B cell (primary cell): Measurements from ENCODE around the gene TMEM273. TPM values are rescaled to one million over a fixed set of nuclear protein-coding genes. Genes with fewer than 3 reads are reported as not detected.
A peak's percentile ranks its signal among the peaks of the same experiment; 100 is the strongest.

Experiments
- ATAC-seq: fragments of 200-7000 bp; cut with Tn5 transposase; one replicate; pipeline ENCODE4 v1.10.0; 2021; ENCODE audit warnings: low read depth, mild to moderate bottlenecking, moderate number of reproducible peaks, moderate library complexity
- CTCF ChIA-PET: fragments of 350-600 bp; sonication (Branson Sonifier 250); formaldehyde crosslinking; loops from one replicate; lab custom pipeline; 2021; ENCODE audit warnings: antibody characterized with exemption, inconsistent platforms; lab: Charles Lee
- POLR2A ChIA-PET: fragments of 350-600 bp; sonication (Branson Sonifier 250); formaldehyde crosslinking; loops from one replicate; lab custom pipeline; 2021; ENCODE audit warnings: antibody characterized with exemption; lab: Charles Lee
- DNase-seq: peaks from one replicate; pipeline ENCODE4 v3.0.0; 2013
- H2AFZ ChIP-seq: 2 replicates; pipeline ENCODE4 v1.6.1; 2012; ENCODE audit warnings: mild to moderate bottlenecking, low read depth, low read length; ENCODE audit not compliant: insufficient read depth, poor library complexity, severe bottlenecking
- H3K27ac ChIP-seq, 2 donors: 1 replicate in 1 of 2; 2 replicates in 1 of 2; pipeline ENCODE4 v1.5.1; 2012 to 2013; ENCODE audit warnings: low read length in 2 of 2, mild to moderate bottlenecking in 2 of 2, moderate library complexity in 1 of 2
- H3K27me3 ChIP-seq, 4 experiments: fragments of 200-600 bp in 1 of 4; sonication (generic) in 1 of 4; replicated peaks in 1 of 4; 1 replicate in 2 of 4; 2 replicates in 2 of 4; pipeline versions ENCODE4 v1.6.1 to v1.7.0; 2013 to 2016; ENCODE audit warnings: low read length in 3 of 4, mild to moderate bottlenecking in 2 of 4, mixed read lengths in 1 of 4, moderate library complexity in 1 of 4; ENCODE audit not compliant: insufficient read depth in 4 of 4, control insufficient read depth in 3 of 4; ENCODE audit errors: control extremely low read depth in 1 of 4
- H3K36me3 ChIP-seq, 2 experiments: replicated peaks in 1 of 2; 1 replicate in 1 of 2; 2 replicates in 1 of 2; pipeline versions ENCODE4 v1.6.1 to v1.7.1; 2013; ENCODE audit warnings: low read length in 1 of 2; ENCODE audit not compliant: insufficient read depth in 2 of 2, control insufficient read depth in 1 of 2; ENCODE audit errors: control extremely low read depth in 1 of 2, extremely low read depth in 1 of 2
- H3K4me1 ChIP-seq, 2 donors: fragments of 200-600 bp in 1 of 2; sonication (generic) in 1 of 2; 1 replicate in 1 of 2; 2 replicates in 1 of 2; pipeline versions ENCODE4 v1.5.1 to v1.6.1; 2013 to 2017; ENCODE audit warnings: low read length in 2 of 2; ENCODE audit not compliant: control insufficient read depth in 2 of 2, insufficient read depth in 2 of 2
- H3K4me2 ChIP-seq: replicated peaks from 2 replicates; pipeline ENCODE3; 2012; ENCODE audit warnings: mild to moderate bottlenecking, low read depth, low read length; ENCODE audit not compliant: poor library complexity, severe bottlenecking
- H3K4me3 ChIP-seq, 5 experiments: fragments of 200-600 bp in 1 of 5; sonication (generic) in 1 of 5; 1 replicate in 3 of 5; 2 replicates in 2 of 5; pipeline versions ENCODE4 v1.5.1 to v1.7.0; 2011 to 2016; ENCODE audit warnings: low read length in 4 of 5, mild to moderate bottlenecking in 4 of 5, low read depth in 2 of 5, control low read depth in 1 of 5, moderate library complexity in 1 of 5; ENCODE audit not compliant: insufficient read depth in 1 of 5; ENCODE audit errors: control extremely low read depth in 1 of 5, extremely low read depth in 1 of 5
- H3K79me2 ChIP-seq: fragments of 200-600 bp; sonication (generic); one replicate; pipeline ENCODE4 v1.6.0; 2016; ENCODE audit warnings: low read length; ENCODE audit not compliant: control insufficient read depth, insufficient read depth
- H3K9ac ChIP-seq: fragments of 200-600 bp; sonication (generic); 2 replicates; pipeline ENCODE4 v1.6.1; 2017; ENCODE audit warnings: mild to moderate bottlenecking, low read length, moderate library complexity
- H3K9me3 ChIP-seq, 3 donors: one replicate each; pipeline versions ENCODE4 v1.6.1 to v1.7.1; 2013; ENCODE audit warnings: low read length in 2 of 3; ENCODE audit not compliant: control insufficient read depth in 2 of 3, insufficient read depth in 1 of 3; ENCODE audit errors: control extremely low read depth in 1 of 3
- H4K20me1 ChIP-seq: 2 replicates; pipeline ENCODE4 v1.6.0; 2012; ENCODE audit warnings: mild to moderate bottlenecking, low read length; ENCODE audit not compliant: insufficient read depth, control insufficient read depth, poor library complexity, severe bottlenecking
- H3K27ac Mint-ChIP-seq: one replicate; pipeline ENCODE4 v1.8.0; 2021; ENCODE audit warnings: mixed read lengths
- H3K27me3 Mint-ChIP-seq: one replicate; pipeline ENCODE4 v1.8.0; 2021; ENCODE audit warnings: mixed read lengths
- H3K4me1 Mint-ChIP-seq: one replicate; pipeline ENCODE4 v1.8.0; 2021; ENCODE audit warnings: mixed read lengths
- H3K4me3 Mint-ChIP-seq: one replicate; pipeline ENCODE4 v1.8.0; 2021; ENCODE audit warnings: mixed read lengths
- H3K9me3 Mint-ChIP-seq: one replicate; pipeline ENCODE4 v1.8.0; 2022; ENCODE audit warnings: mixed read lengths; ENCODE audit not compliant: insufficient read depth
- CTCF ChIP-seq: fragments of 200-600 bp; IDR thresholded peaks from one replicate; pipeline ENCODE4 v1.8.0; 2022; ENCODE audit warnings: antibody characterized with exemption, mild to moderate bottlenecking
- EZH2 ChIP-seq: IDR thresholded peaks from 2 replicates; pipeline ENCODE4 v1.6.1; 2012; ENCODE audit warnings: borderline replicate concordance, low read depth, mild to moderate bottlenecking, moderate library complexity, low read length; ENCODE audit not compliant: insufficient read depth, poor library complexity, severe bottlenecking
- WGBS: methylation state at CpG from one replicate; pipeline ENCODE4 v1.1.5; 2013; ENCODE audit warnings: missing lambda C conversion rate; ENCODE audit not compliant: insufficient coverage; 5-methylcytosine and 5-hydroxymethylcytosine counted together
- intact Hi-C: fragments of 100-400 bp; cut with micrococcal nuclease; formaldehyde crosslinking; loops from one replicate; pipeline ENCODE4 v1.10.0; 2022
- polyA minus RNA-seq: library from RNA; depleted of rRNA, polyadenylated mRNA; stranded (reverse); fragments of >200 nt; gene quantifications from 2 replicates; pipeline ENCODE4 v1.2.3, GENCODE V29; 2012
- polyA plus RNA-seq: library from polyadenylated mRNA; depleted of rRNA; stranded (reverse); fragments of >200 nt; gene quantifications from 2 replicates; pipeline ENCODE4 v1.2.3, GENCODE V29; 2012
- total RNA-seq, 2 donors: library from RNA; stranded (reverse); fragments of 120-200 nt in 1 of 2; gene quantifications; 1 replicate in 1 of 2; 2 replicates in 1 of 2; pipeline versions ENCODE4 v1.2.3 to v1.2.4, GENCODE V29; 2013 to 2022

The TMEM273 gene
- total RNA-seq (36.0 and 37.5 TPM in 2 replicates), polyA plus RNA-seq (6.1 and 36.4 TPM in 2 replicates), polyA minus RNA-seq (7.4 and 39.2 TPM in 2 replicates)
- 30.0 TPM for total RNA-seq (2013)

GRCh38 chr10:49187950-49188761 lies at the start of gene TMEM273:
Gene TMEM273 (minus strand): TSS chr10:49188391. CDS start chr10:49188336, 55 bp downstream.
- Histone ChIP-seq H3K4me3 (peak within 1 kb of the TSS; percentile 19 to 61 (median 43)), H3K27ac (peak within 1 kb of the TSS; percentile 75 to 82), H3K4me2 (peak within 1 kb of the TSS; percentile 77), H4K20me1 (no peaks in the 10 kb centered on the region), H3K9me3 (no peaks in the 10 kb centered on the region), H3K4me1 (peaks cover 71% of the 10 kb centered on the region in 2 donors), H2AFZ (no peak within 1 kb of the TSS), H3K79me2 (no peaks in the 10 kb centered on the region), H3K9ac (peak within 1 kb of the TSS; percentile 60), H3K27me3 (no peaks in the 10 kb centered on the region), H3K36me3 (no peaks in the 10 kb centered on the region)
- Mint-ChIP-seq H3K4me3 (peak within 1 kb of the TSS; percentile 89), H3K27ac (peak within 1 kb of the TSS; percentile 96), H3K9me3 (no peaks in the 10 kb centered on the region), H3K27me3 (no peaks in the 10 kb centered on the region), H3K4me1 (peaks cover 77% of the 10 kb centered on the region)
- ChIA-PET CTCF (no interaction called here), POLR2A (no interaction called here)
- intact Hi-C loops = loop anchor here (10.0 kb wide), 1 partner anchor 883 kb away; the partner anchor contains the start of gene MAPK8
- TF ChIP-seq EZH2 (no peak), CTCF (no peak)
- DNase-seq (peak; percentile 82), ATAC-seq (peak; percentile 74)
- 12% methylated on average over 7 of the region's 9 CpGs for WGBS

GRCh38 chr10:49237985-49238384 lies 49.8 kb upstream of the TMEM273 start:
- no peak overlapping the region for H3K27ac ChIP-seq
- POLR2A ChIA-PET = no interaction called here
- no peaks in the 10 kb centered on the region for H3K36me3 ChIP-seq
- 93% methylated on average over 1 of the region's 1 CpG for WGBS
- ATAC-seq = no peak
- TF ChIP-seq EZH2 (no peak), CTCF (no peak)
- no peak for DNase-seq
- H4K20me1 ChIP-seq = no peaks in the 10 kb centered on the region
- H3K4me1 ChIP-seq = peaks cover 3 to 5% of the 10 kb centered on the region in 2 donors
- peaks cover 4% of the 10 kb centered on the region for H3K27me3 Mint-ChIP-seq
- no peaks in the 10 kb centered on the region for H3K27me3 ChIP-seq
- no peak overlapping the region for H2AFZ ChIP-seq
- no peak overlapping the region for H3K4me2 ChIP-seq
- no peak overlapping the region for H3K4me3 Mint-ChIP-seq
- no peak overlapping the region for H3K9ac ChIP-seq
- CTCF ChIA-PET = no interaction called here
- no peaks in the 10 kb centered on the region for H3K79me2 ChIP-seq
- no peak overlapping the region for H3K27ac Mint-ChIP-seq
- no peaks in the 10 kb centered on the region for H3K9me3 Mint-ChIP-seq
- intact Hi-C loops = no loop called here
- H3K4me3 ChIP-seq = no peak overlapping the region
- H3K4me1 Mint-ChIP-seq = peaks cover 6% of the 10 kb centered on the region
- no peaks in the 10 kb centered on the region for H3K9me3 ChIP-seq
